ENCODE data around the gene SPANXA2.
"Not testable (repeated sequence)": the region's sequence is repeated elsewhere in the genome, so short reads cannot be mapped to it uniquely, and the experiment has no call there.

Gene SPANXA2

GRCh38 chrX:141589408-141589807 lies at the start of gene SPANXA2:
Gene SPANXA2 (plus strand): TSS chrX:141589708. CDS start chrX:141589768, 60 bp downstream.
- DNase-seq (ENCODE audit: low read depth in 2 of 2) = not testable (repeated sequence)

DNA sequence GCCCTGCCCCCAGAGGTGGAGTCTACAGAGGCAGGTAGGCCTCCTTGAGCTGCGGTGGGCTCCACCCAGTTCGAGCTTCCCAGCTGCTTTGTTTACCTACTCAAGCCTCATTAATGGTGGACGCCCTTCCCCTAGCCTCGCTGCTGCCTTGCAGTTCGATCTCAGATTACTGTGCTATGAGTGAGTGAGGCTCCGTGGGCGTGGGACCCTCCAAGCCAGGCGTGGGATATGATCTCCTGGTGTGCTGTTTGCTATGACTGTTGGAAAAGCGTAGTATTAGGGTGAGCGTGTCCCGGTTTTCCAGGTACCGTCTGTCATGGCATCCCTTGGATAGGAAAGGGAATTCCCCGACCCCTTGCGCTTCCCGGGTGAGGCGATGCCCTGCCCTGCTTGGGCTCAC lies 47.0 kb upstream of the SPANXA2 start:
- DNase-seq (ENCODE audit: low read depth in 2 of 2) = not testable (repeated sequence)

DNA sequence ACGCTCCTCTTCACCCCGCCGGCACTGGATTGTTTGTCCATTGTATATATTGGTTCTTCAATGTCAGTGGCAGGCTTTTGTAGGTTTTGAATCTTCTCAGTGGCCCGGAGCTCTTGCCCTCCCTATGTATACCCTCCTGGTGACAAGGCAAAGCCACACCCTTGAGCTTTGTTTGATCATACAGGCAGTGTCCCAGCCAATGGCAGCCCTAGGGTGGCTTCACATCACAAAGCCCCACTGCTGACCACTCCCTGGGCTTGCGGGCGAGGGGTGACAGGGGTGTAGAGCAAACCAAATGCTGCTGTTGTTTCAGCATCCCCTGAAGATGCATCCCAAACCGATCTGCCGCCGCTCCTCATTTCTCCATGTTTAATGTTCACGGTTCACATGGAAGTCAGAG lies 4.9 kb upstream of the SPANXA2 start, which contains the start of gene SPANXA1:
TSS of gene SPANXA1 (minus strand) at position 101 of the 400 bp plus-strand sequence. CDS start at position 41, 60 bp downstream.
- DNase-seq (ENCODE audit: low read depth in 2 of 2) = not testable (repeated sequence)

GRCh38 chrX:141609111-141609510 lies 19.6 kb downstream of the SPANXA2 start:
- DNase-seq (ENCODE audit: low read depth in 2 of 2) = no peak

DNA sequence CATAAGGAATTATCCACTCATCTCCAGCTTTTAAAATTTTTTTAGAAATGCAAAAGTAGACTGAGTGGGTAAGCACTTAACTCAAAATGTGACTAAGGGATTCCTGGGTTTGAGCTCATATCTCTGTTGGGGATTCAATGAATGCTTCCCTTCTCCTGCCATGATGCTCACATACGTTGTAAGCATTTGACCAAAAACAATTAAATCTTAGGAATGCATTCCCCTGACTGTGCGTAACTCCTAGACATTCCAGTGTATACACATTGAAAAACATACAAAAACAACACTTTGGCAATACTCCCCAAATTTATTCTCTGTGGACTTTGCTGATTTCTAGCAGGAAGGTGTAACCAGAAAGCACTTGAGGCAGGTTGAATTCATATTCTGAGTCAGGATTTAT lies 29.8 kb downstream of the SPANXA2 start:
- no peak for DNase-seq (ENCODE audit: low read depth in 2 of 2)

DNA sequence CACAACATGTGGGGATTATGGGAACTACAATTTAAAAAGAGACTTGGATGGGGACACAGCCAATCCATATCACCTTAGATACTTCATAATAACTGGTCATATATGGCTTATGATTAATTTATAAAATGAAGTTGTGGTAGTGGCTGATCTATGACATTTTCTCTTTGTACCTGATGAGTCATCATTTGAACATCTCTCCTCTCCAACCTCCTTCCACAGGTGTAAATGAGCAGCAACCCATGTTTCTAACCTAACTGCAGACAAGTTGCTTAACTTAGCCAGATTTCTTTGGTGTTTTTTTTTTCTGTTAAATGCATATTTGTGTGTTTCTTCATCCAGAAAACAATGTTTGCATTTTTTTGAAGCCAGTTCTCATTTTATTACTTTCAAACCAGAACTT lies 42.6 kb downstream of the SPANXA2 start:
- no peak for DNase-seq (ENCODE audit: low read depth in 2 of 2)

DNA sequence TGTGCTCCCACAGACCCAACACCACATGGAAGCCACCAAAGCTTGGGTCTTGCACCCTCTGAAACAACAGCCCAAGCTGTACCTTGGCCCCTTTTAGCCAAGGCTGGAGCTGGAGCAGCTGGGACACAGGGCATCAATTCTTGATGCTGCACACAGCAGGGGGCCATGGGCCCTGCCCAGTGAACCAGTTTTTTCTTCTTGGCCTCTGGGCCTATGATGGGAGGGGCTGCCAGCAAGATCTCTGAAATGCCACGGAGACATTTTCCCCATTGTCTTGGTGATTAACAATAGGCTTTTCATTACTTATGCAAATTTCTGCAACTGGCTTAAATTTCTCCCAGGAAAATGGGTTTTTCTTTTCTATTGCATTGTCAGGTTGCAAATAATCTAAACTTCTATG lies 49.0 kb downstream of the SPANXA2 start:
- no peak for DNase-seq (ENCODE audit: low read depth in 2 of 2)
